ENCODE data around the gene RIPK1.

- TF ChIP-seq CTCF (IDR thresholded peaks at IDR 0.05; ENCODE audit: borderline replicate concordance, extremely low read depth, low read length, poor library complexity, severe bottlenecking) (no peak), EZH2 (IDR thresholded peaks at IDR 0.05; ENCODE audit: borderline replicate concordance, low read depth, low read length, severe bottlenecking) (no peak)
Observed at GRCh38 chr6:3102875-3103274, 34.6 kb downstream of the RIPK1 start.
